PC-9 (cell line): ENCODE measurements around the gene ABCA5.

ENCODE experiments used
- EZH2 ChIP-seq: fragments of 200-600 bp; sonication (generic); IDR thresholded peaks from 2 replicates; pipeline ENCODE4 v1.8.0; 2017; ENCODE audit warnings: antibody characterized with exemption, low read depth
- TF ChIP-seq, protein P1 (sequence below): fragments of 200-600 bp; sonication (generic); conservative IDR thresholded peaks from 2 replicates; pipeline ENCODE4 v1.6.1; 2017; ENCODE audit warnings: mixed run types, antibody characterized with exemption, mild to moderate bottlenecking, moderate library complexity

DNA sequence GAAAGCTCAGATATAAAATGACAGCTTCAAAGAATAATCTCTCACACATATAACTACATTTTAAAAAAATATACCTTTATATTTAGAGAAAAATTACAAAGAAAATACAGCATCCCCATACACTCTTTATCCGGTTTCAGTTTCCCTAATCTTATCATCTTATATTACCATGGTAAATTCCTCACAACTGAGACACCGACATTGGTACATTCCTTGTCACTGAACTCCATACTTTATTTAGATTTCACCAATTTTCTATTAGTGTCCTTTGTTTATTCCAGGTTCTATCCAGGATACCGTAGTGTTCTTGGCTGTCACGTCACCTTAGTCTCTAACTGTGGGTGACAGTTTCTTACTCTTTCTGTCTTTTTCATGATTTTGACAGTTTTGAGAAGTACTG is 76.3 kb downstream of the ABCA5 start:
- TF ChIP-seq, protein P1, sequence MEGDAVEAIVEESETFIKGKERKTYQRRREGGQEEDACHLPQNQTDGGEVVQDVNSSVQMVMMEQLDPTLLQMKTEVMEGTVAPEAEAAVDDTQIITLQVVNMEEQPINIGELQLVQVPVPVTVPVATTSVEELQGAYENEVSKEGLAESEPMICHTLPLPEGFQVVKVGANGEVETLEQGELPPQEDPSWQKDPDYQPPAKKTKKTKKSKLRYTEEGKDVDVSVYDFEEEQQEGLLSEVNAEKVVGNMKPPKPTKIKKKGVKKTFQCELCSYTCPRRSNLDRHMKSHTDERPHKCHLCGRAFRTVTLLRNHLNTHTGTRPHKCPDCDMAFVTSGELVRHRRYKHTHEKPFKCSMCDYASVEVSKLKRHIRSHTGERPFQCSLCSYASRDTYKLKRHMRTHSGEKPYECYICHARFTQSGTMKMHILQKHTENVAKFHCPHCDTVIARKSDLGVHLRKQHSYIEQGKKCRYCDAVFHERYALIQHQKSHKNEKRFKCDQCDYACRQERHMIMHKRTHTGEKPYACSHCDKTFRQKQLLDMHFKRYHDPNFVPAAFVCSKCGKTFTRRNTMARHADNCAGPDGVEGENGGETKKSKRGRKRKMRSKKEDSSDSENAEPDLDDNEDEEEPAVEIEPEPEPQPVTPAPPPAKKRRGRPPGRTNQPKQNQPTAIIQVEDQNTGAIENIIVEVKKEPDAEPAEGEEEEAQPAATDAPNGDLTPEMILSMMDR, result no peak
- no peak for TF ChIP-seq EZH2
